HG03066 (cell line): ENCODE results near the gene CTTNBP2.

Source experiments
- ATAC-seq: cut with Tn5 transposase; IDR thresholded peaks from one replicate; pipeline ENCODE4 v1.9.1; 2021; ENCODE audit warnings: low read depth; ENCODE audit not compliant: unreplicated experiment

Gene CTTNBP2

GRCh38 chr7:117873310-117874190, at the start of gene CTTNBP2:
Gene CTTNBP2 (minus strand): TSS chr7:117873441. CDS start chr7:117873415, 26 bp downstream.
- no peak for ATAC-seq

DNA sequence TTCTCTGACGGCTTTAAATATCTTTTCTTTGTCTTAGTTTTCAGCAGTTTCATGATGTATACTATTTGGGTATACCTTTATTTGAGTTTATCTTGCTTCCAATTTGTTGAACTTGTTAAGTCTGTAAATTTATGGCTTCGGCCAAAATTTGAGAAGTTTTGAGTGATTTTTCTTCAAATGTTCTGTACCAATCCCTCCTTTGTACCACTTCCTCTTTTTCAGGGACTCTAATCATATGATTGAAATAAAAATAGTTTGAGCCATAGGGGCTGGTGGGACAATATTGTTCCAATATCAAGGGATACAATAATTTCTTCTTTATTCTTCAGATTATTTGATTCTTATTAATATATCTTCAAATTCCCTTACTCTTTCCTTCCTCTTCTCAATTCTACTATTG, 43.1 kb upstream of the CTTNBP2 start:
- no peak for ATAC-seq

DNA sequence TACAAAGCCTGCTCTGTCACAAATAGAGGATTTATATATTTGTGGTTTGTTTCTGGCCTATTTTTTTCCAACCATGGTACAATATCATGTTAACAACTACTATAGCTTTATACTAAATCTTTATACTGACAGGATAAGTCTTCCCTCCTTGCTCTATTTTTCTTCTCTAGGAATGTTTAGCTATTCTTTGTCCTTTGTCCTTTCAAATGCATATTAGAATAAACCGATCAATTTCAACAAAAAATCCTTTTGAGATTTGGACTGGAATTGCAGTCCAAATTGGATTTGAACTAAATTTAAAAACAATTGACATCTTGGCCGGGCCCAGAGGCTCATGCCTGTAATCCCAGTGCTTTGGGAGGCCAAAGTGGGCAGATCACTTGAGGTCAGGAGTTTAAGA, 39.2 kb upstream of the CTTNBP2 start:
- ATAC-seq = no peak

GRCh38 chr7:117908031-117908795, 35.0 kb upstream of the CTTNBP2 start:
- ATAC-seq = no peak

- no peak for ATAC-seq
Measured at GRCh38 chr7:117907049-117907640, 33.9 kb upstream of the CTTNBP2 start.

DNA sequence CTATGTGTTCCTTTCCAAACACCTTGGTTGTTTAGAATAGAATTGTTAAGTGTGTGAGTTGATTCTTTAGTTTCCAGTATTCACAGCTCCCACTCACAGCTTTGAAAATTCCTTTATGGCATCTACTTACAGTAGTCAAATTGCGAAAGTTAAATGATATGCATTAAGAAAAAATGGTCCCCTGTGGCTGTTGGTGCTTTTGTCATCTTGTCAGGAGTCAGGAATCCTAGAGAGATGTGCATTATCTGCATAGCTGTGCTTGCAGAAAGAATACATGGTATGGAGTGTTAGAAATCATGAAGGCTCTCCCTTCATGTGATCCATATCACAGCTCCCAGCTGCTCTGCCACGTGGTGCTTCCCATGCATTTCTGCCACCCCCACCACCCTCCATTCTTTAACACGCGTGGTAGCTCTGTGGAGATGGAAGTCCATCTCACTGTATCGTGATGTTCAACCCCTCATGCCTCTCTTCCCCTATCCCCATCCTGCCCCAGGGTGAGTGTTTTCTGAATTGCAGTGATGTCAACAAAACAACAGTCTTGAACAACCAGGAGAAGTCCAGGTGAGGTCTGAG, 29.2 kb upstream of the CTTNBP2 start:
- ATAC-seq = no peak

GRCh38 chr7:117901089-117901797, 28.0 kb upstream of the CTTNBP2 start:
- no peak for ATAC-seq

DNA sequence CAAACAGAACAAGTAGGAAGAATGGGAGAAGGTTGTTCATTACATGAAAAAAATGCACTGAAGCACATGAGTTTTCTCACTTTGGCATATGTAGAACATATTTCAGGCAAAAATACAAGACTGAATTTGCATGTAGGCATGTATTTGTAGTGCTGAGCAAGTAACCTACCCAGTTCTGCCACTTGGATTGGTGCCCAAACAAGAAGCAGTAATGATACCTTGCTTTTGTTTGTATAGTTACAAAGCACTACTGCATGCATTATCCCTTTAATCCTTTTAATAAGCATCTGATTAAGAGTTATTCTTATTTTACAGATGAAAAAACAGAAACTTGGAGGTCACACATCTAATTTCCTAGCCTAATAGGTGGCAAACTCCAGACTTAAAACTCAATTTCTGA, 23.1 kb upstream of the CTTNBP2 start:
- no peak for ATAC-seq

DNA sequence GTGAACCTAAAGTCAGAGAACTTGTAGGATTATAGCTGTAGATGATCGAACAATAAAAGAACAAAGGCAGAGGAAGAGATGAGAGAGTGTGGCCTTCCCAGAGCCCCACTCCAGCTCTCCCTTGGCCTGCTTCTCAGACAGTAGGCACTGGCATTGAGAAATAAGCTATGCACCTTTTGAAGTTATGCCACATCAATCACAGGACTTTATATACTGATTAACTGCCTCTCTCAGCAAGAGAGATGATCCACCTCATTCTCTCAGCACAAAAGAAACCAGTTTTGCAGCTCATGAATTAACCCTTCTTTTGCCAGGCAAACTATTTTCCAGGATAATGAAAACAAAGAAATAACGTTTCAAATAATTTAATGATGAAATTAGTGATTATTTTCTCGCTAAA, 22.0 kb upstream of the CTTNBP2 start:
- no peak for ATAC-seq

DNA sequence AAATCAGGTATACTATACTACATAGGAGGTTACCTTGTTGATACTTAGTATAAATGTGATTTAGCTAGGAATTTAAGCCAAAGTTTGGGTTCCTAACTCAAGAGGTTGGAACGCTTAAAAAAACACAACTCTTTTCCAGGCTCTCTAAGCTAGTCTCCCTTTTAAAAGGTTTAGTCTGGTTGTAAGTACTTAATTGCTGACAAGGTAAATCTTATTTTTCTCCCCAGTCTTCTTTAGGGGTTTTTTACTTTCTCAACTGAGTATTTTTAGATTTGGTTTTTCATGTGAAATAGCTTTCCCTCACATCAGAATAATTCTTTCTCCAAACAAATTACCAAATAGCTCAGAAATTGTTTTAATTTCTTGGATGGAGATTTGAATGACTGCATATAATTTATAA, 20.8 kb upstream of the CTTNBP2 start:
- ATAC-seq = no peak

- ATAC-seq = no peak
Measured at GRCh38 chr7:117892821-117893220, 19.6 kb upstream of the CTTNBP2 start.

GRCh38 chr7:117889611-117890010, 16.4 kb upstream of the CTTNBP2 start:
- no peak for ATAC-seq

GRCh38 chr7:117888627-117889026, 15.4 kb upstream of the CTTNBP2 start:
- no peak for ATAC-seq

DNA sequence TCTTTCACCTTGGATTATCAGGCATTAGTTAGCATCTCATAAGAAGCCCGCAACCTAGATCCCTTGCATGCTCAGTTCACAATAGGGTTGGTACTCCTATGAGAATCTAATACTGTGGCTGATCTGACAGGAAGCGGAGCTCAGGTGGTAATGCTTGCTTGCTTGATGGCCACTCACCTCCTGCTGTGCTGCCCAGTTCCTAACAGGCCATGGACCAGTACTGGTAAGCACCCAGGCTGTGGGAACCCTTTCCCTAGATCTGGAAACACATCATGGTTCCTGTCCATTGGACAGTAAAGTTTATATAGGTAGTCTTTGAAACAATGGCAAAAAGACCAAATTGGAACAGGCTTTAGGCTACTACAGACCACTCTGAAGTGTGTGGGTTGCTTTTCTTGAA, 9.4 kb upstream of the CTTNBP2 start:
- ATAC-seq = no peak

DNA sequence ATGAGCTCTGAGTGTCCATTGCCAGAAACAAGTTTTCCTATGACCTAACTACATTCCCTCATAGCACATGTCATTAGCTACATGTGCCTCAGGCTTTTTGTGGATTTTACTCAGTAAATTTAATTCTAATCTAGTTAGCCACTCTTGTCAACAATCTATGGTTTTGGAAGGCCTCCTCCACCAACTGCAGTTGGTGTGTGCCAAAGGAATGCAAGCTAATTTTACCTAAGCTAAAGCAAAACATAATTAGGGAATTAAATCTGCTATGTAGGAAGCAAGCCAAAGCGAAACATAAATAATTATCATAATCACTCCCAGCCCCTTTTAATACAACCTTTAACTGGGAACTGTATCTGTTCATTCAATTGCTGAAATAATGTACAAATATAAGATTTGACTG, 3.5 kb upstream of the CTTNBP2 start:
- no peak for ATAC-seq

DNA sequence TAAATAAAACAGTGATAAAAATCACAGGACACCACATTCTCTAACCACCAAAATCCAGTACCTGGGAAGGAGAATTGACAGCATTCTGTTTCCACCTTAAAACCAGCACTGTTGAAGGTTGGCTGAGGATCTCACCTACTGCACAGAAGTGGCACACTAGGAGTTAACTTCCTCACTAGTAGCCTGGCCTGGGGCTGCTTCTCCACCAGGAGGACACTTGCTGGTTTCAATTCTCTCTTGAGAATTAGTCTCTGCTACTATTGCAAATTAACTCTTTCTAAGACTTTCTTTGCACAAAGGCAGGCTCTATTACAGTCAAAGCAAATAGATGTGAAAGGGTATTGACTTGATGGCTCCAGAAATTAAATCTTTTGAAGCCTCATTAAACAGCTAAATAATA, 2.3 kb upstream of the CTTNBP2 start:
- ATAC-seq = no peak

DNA sequence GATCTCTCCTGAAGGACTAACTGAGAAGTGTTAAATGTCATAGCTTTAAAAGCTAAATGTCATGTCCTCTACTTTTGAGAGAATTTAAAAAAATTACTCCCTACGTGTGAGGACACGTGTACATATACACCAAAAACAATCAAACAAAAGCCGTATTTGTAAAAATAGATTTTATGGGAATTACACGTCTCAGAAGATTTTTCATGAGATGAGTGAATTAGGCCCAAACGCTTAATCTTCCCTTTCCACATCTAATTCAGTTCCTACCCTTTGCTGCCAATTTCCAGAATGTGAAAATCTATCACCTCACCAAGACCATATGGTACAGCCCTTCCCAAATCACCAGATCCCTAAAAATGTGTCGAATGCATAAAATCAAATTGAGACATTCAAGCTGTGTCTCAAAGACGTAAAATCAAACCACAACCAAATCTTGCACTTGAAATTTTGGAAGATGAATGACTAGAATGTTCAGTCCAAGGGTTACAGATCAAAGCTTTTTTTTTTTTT, 1.0 kb upstream of the CTTNBP2 start:
- ATAC-seq = no peak

GRCh38 chr7:117872561-117873309, 506 bp downstream of the CTTNBP2 start:
- no peak for ATAC-seq

GRCh38 chr7:117871778-117872538, 1.3 kb downstream of the CTTNBP2 start:
- ATAC-seq = no peak
